CD4-positive, alpha-beta T cell treated with Interleukin-17A for 1 hour (primary cell): ENCODE measurements around the gene TRIM63.
A peak's percentile ranks its signal among the peaks of the same experiment; 100 is the strongest.
"Not testable (repeated sequence)": the region's sequence is repeated elsewhere in the genome, so short reads cannot be mapped to it uniquely, and the experiment has no call there.

ENCODE experiments used
- DNase-seq: peaks from one replicate; pipeline ENCODE4 v3.0.0-alpha.2; 2020

TRIM63 gene

GRCh38 chr1:26067432-26067911 is at the start of gene TRIM63:
TRIM63 (minus strand) TSS chr1:26067630; CDS start chr1:26067494, 136 bp downstream.
- DNase-seq = no peak

- no peak for DNase-seq
Observed at GRCh38 chr1:26114165-26114927, 46.9 kb upstream of the TRIM63 start.

GRCh38 chr1:26112407-26112775 is 45.0 kb upstream of the TRIM63 start:
- peak; percentile 18 for DNase-seq

- DNase-seq = peak; percentile 95
Observed at GRCh38 chr1:26111530-26112406, 44.3 kb upstream of the TRIM63 start, which contains the start of gene PDIK1L. PDIK1L (plus strand) TSS chr1:26111824; CDS start chr1:26114309, 2,485 bp downstream.

- peak; percentile 79 for DNase-seq
Observed at GRCh38 chr1:26110731-26111529, 43.5 kb upstream of the TRIM63 start.

- DNase-seq = no peak
Observed at GRCh38 chr1:26109229-26110164, 42.1 kb upstream of the TRIM63 start.

- not testable (repeated sequence) for DNase-seq
Observed at GRCh38 chr1:26105226-26105548, 37.8 kb upstream of the TRIM63 start.

GRCh38 chr1:26102526-26102925 is 35.1 kb upstream of the TRIM63 start:
- DNase-seq = no peak

- DNase-seq = no peak
Observed at GRCh38 chr1:26102119-26102518, 34.7 kb upstream of the TRIM63 start.

- DNase-seq = not testable (repeated sequence)
Observed at GRCh38 chr1:26100204-26100603, 32.8 kb upstream of the TRIM63 start.

GRCh38 chr1:26099780-26100179 is 32.4 kb upstream of the TRIM63 start:
- DNase-seq = no peak

GRCh38 chr1:26098602-26099001 is 31.2 kb upstream of the TRIM63 start:
- DNase-seq = no peak

- no peak for DNase-seq
Observed at GRCh38 chr1:26097696-26098095, 30.3 kb upstream of the TRIM63 start.

GRCh38 chr1:26096471-26096870 is 29.0 kb upstream of the TRIM63 start:
- no peak for DNase-seq

GRCh38 chr1:26094677-26095383 is 27.4 kb upstream of the TRIM63 start:
- no peak for DNase-seq

GRCh38 chr1:26094076-26094669 is 26.7 kb upstream of the TRIM63 start:
- no peak for DNase-seq

- DNase-seq = not testable (repeated sequence)
Observed at GRCh38 chr1:26093569-26093968, 26.1 kb upstream of the TRIM63 start.

GRCh38 chr1:26092422-26092821 is 25.0 kb upstream of the TRIM63 start:
- no peak for DNase-seq

- DNase-seq = no peak
Observed at GRCh38 chr1:26090893-26091292, 23.5 kb upstream of the TRIM63 start.

- DNase-seq = no peak
Observed at GRCh38 chr1:26089125-26089524, 21.7 kb upstream of the TRIM63 start.

GRCh38 chr1:26084844-26085243 is 17.4 kb upstream of the TRIM63 start:
- no peak for DNase-seq
